ENCODE results near the gene ZNF311. TPM values are rescaled to one million over a fixed set of nuclear protein-coding genes. Genes with fewer than 3 reads are reported as not detected.
A peak's percentile ranks its signal among the peaks of the same experiment; 100 is the strongest.

ZNF311 gene
- total RNA-seq, 2 experiments from 2014 or later = 0.25 to 0.31 TPM

DNA sequence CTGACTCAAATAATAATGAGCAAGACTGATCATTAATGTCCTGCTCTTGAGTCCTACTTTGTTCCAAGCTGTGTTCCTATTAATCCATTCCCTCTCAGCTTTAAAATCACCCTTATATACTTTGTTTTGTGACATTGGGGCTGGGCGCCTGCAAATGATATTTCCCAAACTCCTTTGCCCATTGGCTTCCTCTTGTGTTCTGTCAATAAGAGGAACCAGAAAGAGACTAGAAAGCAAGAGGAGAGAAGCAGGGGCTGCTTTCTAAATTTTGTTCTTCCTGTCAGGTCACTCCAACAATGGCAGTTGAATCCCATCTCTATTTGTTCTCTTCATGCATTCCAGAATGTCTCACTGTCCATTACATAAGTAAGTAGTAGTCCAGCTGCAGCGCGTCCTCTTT is 59.8 kb downstream of the ZNF311 start:
- Mint-ChIP-seq H3K27ac (peak overlapping the region; percentile 92), H3K36me3 (ENCODE audit: low read depth) (peaks cover 27% of the 10 kb centered on the region), H3K9me3 (peaks cover 3% of the 10 kb centered on the region), H3K4me3 (peak overlapping the region; percentile 51), H3K4me1 (ENCODE audit: low read depth) (peaks cover 42% of the 10 kb centered on the region), H3K27me3 (peaks cover 21% of the 10 kb centered on the region)
- POLR2A ChIA-PET = interaction anchor here (1.1 to 1.6 kb wide), 3 partner anchors 21 to 108 kb away, joined by 3 to 4 read pairs (median 4); partner anchors contain the start of gene TRIM27
- Histone ChIP-seq H3K4me3 (ENCODE audit: low read length) (no peak overlapping the region), H3K4me1 (ENCODE audit: insufficient read depth, low read length) (peaks cover 35% of the 10 kb centered on the region), H3K9me3 (ENCODE audit: control insufficient read depth in 1 of 2, insufficient read depth in 1 of 2, low read length in 2 of 2) (peaks cover 0 to 8% of the 10 kb centered on the region in 2 experiments), H3K27ac (ENCODE audit: low read depth in 1 of 2, low read length in 2 of 2) (no peak overlapping the region), H3K36me3 (ENCODE audit: insufficient read depth, low read length) (no peaks in the 10 kb centered on the region), H3K27me3 (ENCODE audit: control insufficient read depth in 1 of 2, insufficient read depth in 2 of 2, low read length in 2 of 2) (no peaks in the 10 kb centered on the region)
- intact Hi-C loops (cut with DNase I, micrococcal nuclease) = no loop called here
- ATAC-seq (ENCODE audit: poor library complexity) = no peak
- no peak for DNase-seq
- TF ChIP-seq, protein P1, sequence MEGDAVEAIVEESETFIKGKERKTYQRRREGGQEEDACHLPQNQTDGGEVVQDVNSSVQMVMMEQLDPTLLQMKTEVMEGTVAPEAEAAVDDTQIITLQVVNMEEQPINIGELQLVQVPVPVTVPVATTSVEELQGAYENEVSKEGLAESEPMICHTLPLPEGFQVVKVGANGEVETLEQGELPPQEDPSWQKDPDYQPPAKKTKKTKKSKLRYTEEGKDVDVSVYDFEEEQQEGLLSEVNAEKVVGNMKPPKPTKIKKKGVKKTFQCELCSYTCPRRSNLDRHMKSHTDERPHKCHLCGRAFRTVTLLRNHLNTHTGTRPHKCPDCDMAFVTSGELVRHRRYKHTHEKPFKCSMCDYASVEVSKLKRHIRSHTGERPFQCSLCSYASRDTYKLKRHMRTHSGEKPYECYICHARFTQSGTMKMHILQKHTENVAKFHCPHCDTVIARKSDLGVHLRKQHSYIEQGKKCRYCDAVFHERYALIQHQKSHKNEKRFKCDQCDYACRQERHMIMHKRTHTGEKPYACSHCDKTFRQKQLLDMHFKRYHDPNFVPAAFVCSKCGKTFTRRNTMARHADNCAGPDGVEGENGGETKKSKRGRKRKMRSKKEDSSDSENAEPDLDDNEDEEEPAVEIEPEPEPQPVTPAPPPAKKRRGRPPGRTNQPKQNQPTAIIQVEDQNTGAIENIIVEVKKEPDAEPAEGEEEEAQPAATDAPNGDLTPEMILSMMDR (IDR thresholded peaks at IDR 0.05) = no peak
- CTCF ChIA-PET = interaction anchor here (1.5 to 1.6 kb wide), 2 partner anchors 37 to 108 kb away, joined by 4 to 5 read pairs; no protein-coding TSS in a partner anchor

Other genes starting within 250 kb of the ZNF311 start
- gene TRIM27, start 81.3 kb downstream of the ZNF311 start, total RNA-seq = 10 to 100 TPM; 11.5 to 13.2 TPM
- gene OR2W1, start 39.9 kb upstream of the ZNF311 start, total RNA-seq = not detected
- gene OR2B3, start 82.0 kb upstream of the ZNF311 start, total RNA-seq = not detected
- gene OR2J1, start 94.2 kb upstream of the ZNF311 start, total RNA-seq = not detected
- not detected for gene OR2J3, start 102.7 kb upstream of the ZNF311 start, total RNA-seq
- not detected for gene OR2J2, start 165.6 kb upstream of the ZNF311 start, total RNA-seq